ENCODE results near the gene FXYD4. TPM values are rescaled to one million over a fixed set of nuclear protein-coding genes. Genes with fewer than 3 reads are reported as not detected.
A peak's percentile ranks its signal among the peaks of the same experiment; 100 is the strongest.

Gene FXYD4
- total and polyA plus RNA-seq, 2 of the 8 experiments (the other 6 are each of a cell fraction or from before 2014, with no cell fraction given) = not detected

GRCh38 chr10:43420369-43421200 lies 49.1 kb downstream of the FXYD4 start:
- peak overlapping the region; percentile 71 to 92 for H3K4me2 ChIP-seq (ENCODE audit: insufficient read depth in 1 of 2, low read depth in 2 of 2, low read length in 2 of 2)
- POLR2A ChIA-PET (ENCODE audit: partially characterized antibody) = interaction anchor here (0.8 to 4.7 kb wide), 12 partner anchors 10 to 227 kb away, joined by 3 to 33 read pairs (median 5); partner anchors contain the start of genes HNRNPF and ZNF487
- H3K27ac ChIP-seq (ENCODE audit: low read depth, low read length) = 0 out of 2 replicates have a peak overlapping the region, but pooled peaks have one; percentile 17
- no peak overlapping the region for H3K14ac ChIP-seq (ENCODE audit: insufficient read length)
- H3K4ac ChIP-seq (replicated peaks; ENCODE audit: insufficient read length, low read depth, low read length) = peak overlapping the region; percentile 36
- FAIRE-seq (no peak), DNase-seq (ENCODE audit: low read depth in 1 of 2, low spot score in 2 of 2) (peak in 1 of 2 experiments; percentile 73)
- CTCF ChIA-PET (ENCODE audit: partially characterized antibody) = interaction anchor here (0.6 to 1.7 kb wide), 6 partner anchors 11 to 252 kb away, joined by 3 to 4 read pairs (median 3); partner anchors contain the start of gene ZNF487
- no peaks in the 10 kb centered on the region for H4K20me1 ChIP-seq (replicated peaks in 1 of 2; ENCODE audit: control insufficient read depth in 1 of 2, insufficient read depth in 2 of 2, low read length in 2 of 2)
- H3K9me3 ChIP-seq (ENCODE audit: insufficient read depth in 2 of 2, low read depth in 1 of 2, low read length in 1 of 2) = no peaks in the 10 kb centered on the region
- peaks cover 5% of the 10 kb centered on the region for H3K23me2 ChIP-seq (ENCODE audit: low read depth, low read length)
- no peaks in the 10 kb centered on the region for H3K36me3 ChIP-seq (ENCODE audit: control insufficient read depth in 2 of 4, insufficient read depth in 4 of 4, low read length in 3 of 4)
- peak overlapping the region in 3 of 4 experiments; percentile 16 to 61 (median 52); a peak in 6 of 7 replicates for H3K9ac ChIP-seq (replicated peaks in 1 of 4; ENCODE audit: extremely low read depth in 1 of 4, low read depth in 3 of 4, low read length in 3 of 4)
- peaks cover 0 to 5% (median 2%) of the 10 kb centered on the region in 4 experiments; a peak in 4 of 7 replicates for H3K4me1 ChIP-seq (replicated peaks in 1 of 4; ENCODE audit: control insufficient read depth in 3 of 4, insufficient read depth in 4 of 4, low read length in 3 of 4)
- no peaks in the 10 kb centered on the region; a peak in 1 of 7 replicates for H3K27me3 ChIP-seq (replicated peaks in 1 of 4; ENCODE audit: control insufficient read depth in 3 of 4, extremely low read depth in 1 of 4, insufficient read depth in 3 of 4, low read length in 3 of 4)
- peak overlapping the region; percentile 86; the same call in 1 of the 2 replicates for H2AFZ ChIP-seq (ENCODE audit: low read length)
- peak overlapping the region; percentile 90 for H4K8ac ChIP-seq (ENCODE audit: extremely low read depth, insufficient read depth, low read length)
- H3K79me1 ChIP-seq (ENCODE audit: low read depth, low read length) = no peaks in the 10 kb centered on the region
- H4K5ac ChIP-seq (ENCODE audit: insufficient read length, low read depth, low read length) = peak overlapping the region; percentile 45
- H3K56ac ChIP-seq (replicated peaks; ENCODE audit: insufficient read length, low read depth, low read length) = no peak overlapping the region
- WGBS, 2 experiments (ENCODE audit: extremely low coverage in 1 of 2, insufficient coverage in 1 of 2, insufficient read length in 1 of 2, insufficient replicate concordance in 2 of 2, low coverage in 1 of 2, low lambda C conversion rate in 2 of 2, missing lambda C conversion rate in 1 of 2) = 3% methylated on average over 56 of the region's 63 CpGs; no CpG with 5 or more reads in 1 of the 2 experiments
- H4K91ac ChIP-seq (replicated peaks; ENCODE audit: insufficient read length, low read length) = peak overlapping the region; percentile 86
- no peak overlapping the region for H2BK120ac ChIP-seq (replicated peaks; ENCODE audit: low read depth, low read length)
- H2BK15ac ChIP-seq (ENCODE audit: low read length) = peak overlapping the region; percentile 99
- H3K79me2 ChIP-seq (ENCODE audit: control insufficient read depth in 1 of 2, insufficient read depth in 2 of 2, low read length in 2 of 2) = no peaks in the 10 kb centered on the region
- H3K23ac ChIP-seq (ENCODE audit: insufficient read length) = no peak overlapping the region
- peak overlapping the region; percentile 40; the same call in 1 of the 2 replicates for H2BK5ac ChIP-seq (ENCODE audit: low read depth, low read length)
- peak overlapping the region; percentile 46 to 60 (median 47) for H3K4me3 ChIP-seq (ENCODE audit: extremely low read depth in 1 of 4, insufficient read depth in 2 of 4, low read depth in 3 of 4, low read length in 4 of 4)
- H2BK12ac ChIP-seq (ENCODE audit: low read depth, low read length) = peak overlapping the region; percentile 92
- peak overlapping the region; percentile 65 for H3K18ac ChIP-seq (ENCODE audit: extremely low read depth, low read length)
- 0 out of 2 replicates have a peak overlapping the region, but pooled peaks have one; percentile 24 for H2AK5ac ChIP-seq (ENCODE audit: low read depth, low read length)
- no peak overlapping the region for H2BK20ac ChIP-seq (ENCODE audit: low read length)
- TF ChIP-seq NRF1 (IDR thresholded peaks at IDR 0.05; ENCODE audit: low read depth, low read length) (no peak), SP4 (IDR thresholded peaks at IDR 0.05; ENCODE audit: low read length) (no peak), YY1 (IDR thresholded peaks at IDR 0.05; ENCODE audit: low read depth, low read length) (peak; percentile 67; the same call in 1 of the 2 replicates), RFX5 (IDR thresholded peaks at IDR 0.05; ENCODE audit: borderline replicate concordance, low read depth, low read length) (no peak), JUN (IDR thresholded peaks at IDR 0.05; ENCODE audit: low read depth, low read length) (no peak), POLR2AphosphoS5 (IDR thresholded peaks at IDR 0.05; ENCODE audit: low read depth, low read length) (peak; percentile 46; the same call in 1 of the 2 replicates), ATF2 (IDR thresholded peaks at IDR 0.05; ENCODE audit: low read length) (no peak)

Measured in H1 (cell line).